GM13976 (cell line): Measurements from ENCODE around the gene GGTA1.
"Not testable (repeated sequence)": the region's sequence is repeated elsewhere in the genome, so short reads cannot be mapped to it uniquely, and the experiment has no call there.

Source experiments
- DNase-seq: peaks from one replicate; pipeline ENCODE4 v3.0.0; 2012; ENCODE audit warnings: low spot score
- in situ Hi-C: fragments of 300-500 bp; cut with MboI; formaldehyde crosslinking; loops from one replicate; pipeline ENCODE4 v1.12.0; 2022; ENCODE audit warnings: low sequenced_read_pairs, mixed read lengths, inconsistent platforms; ENCODE audit not compliant: unreplicated experiment
- TF ChIP-seq, protein P1 (sequence below): IDR thresholded peaks from 2 replicates; pipeline ENCODE4 v1.5.1; 2012; ENCODE audit warnings: borderline replicate concordance, mild to moderate bottlenecking; ENCODE audit not compliant: insufficient read depth; ENCODE audit errors: extremely low read depth, missing control alignments, control extremely low read depth

Gene GGTA1

DNA sequence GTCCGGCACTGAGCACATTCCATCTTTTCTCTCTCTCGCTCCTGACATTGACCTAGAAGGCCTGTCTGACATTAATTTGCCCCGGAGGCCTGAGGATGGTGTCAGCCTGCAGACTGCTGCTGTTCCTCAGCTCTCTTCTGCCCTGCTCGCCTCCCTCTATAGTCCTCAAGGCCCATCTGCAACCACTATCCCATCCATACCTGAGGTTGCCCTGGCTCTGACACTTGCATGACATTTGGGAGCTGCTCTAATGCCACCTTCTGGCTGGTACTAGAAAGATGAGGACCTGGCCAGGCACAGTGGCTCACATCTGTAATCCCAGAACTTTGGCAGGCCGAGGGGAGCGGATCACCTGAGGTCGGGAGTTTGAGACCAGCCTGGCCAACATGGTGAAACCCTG lies 38.6 kb upstream of the GGTA1 start:
- in situ Hi-C loops, result no loop called here
- TF ChIP-seq, protein P1, sequence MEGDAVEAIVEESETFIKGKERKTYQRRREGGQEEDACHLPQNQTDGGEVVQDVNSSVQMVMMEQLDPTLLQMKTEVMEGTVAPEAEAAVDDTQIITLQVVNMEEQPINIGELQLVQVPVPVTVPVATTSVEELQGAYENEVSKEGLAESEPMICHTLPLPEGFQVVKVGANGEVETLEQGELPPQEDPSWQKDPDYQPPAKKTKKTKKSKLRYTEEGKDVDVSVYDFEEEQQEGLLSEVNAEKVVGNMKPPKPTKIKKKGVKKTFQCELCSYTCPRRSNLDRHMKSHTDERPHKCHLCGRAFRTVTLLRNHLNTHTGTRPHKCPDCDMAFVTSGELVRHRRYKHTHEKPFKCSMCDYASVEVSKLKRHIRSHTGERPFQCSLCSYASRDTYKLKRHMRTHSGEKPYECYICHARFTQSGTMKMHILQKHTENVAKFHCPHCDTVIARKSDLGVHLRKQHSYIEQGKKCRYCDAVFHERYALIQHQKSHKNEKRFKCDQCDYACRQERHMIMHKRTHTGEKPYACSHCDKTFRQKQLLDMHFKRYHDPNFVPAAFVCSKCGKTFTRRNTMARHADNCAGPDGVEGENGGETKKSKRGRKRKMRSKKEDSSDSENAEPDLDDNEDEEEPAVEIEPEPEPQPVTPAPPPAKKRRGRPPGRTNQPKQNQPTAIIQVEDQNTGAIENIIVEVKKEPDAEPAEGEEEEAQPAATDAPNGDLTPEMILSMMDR, result no peak
- no peak for DNase-seq

DNA sequence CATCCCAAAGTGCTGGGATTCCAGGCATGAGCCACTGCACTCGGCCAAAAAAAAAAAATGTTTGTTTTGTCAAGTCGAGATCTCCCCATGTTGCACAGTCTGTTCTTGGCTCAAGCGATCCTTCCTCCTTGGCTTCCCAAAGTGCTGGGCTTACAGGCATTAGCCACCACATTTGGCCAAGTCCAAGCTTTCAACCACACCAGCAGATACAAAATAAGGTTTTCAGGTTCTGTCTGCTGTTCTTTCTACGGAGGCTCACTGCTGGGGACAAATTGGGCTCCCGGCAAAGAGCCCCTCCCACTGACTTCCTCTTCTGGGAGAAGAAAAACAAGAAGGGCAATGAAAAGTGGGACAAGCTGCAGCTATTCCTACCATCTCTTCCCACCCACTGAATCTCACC lies 37.6 kb upstream of the GGTA1 start:
- TF ChIP-seq, protein P1, result no peak
- in situ Hi-C loops, result no loop called here

DNA sequence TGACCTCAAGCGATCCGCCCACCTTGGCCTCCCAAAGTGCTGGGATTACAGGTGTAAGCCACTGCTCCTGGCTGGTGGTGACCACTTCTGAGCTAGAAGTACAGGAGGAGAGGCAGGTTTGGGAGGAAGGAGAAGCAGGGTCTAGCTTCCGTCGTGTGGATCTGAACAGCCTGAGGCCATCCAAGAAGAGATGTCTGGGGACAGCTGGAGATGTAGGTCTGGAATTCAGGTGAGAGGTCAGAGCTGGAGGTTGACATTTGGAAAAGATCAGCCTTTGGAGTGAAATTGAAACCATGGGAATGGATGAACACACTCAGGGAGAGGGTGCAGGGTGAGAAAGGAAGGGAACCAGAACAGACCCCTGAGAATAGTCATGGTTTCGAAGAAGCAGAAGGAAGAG lies 33.2 kb upstream of the GGTA1 start:
- in situ Hi-C loops, result no loop called here

More for the DNA sequence above, 37.6 kb upstream of the GGTA1 start:
- no peak for DNase-seq

DNA sequence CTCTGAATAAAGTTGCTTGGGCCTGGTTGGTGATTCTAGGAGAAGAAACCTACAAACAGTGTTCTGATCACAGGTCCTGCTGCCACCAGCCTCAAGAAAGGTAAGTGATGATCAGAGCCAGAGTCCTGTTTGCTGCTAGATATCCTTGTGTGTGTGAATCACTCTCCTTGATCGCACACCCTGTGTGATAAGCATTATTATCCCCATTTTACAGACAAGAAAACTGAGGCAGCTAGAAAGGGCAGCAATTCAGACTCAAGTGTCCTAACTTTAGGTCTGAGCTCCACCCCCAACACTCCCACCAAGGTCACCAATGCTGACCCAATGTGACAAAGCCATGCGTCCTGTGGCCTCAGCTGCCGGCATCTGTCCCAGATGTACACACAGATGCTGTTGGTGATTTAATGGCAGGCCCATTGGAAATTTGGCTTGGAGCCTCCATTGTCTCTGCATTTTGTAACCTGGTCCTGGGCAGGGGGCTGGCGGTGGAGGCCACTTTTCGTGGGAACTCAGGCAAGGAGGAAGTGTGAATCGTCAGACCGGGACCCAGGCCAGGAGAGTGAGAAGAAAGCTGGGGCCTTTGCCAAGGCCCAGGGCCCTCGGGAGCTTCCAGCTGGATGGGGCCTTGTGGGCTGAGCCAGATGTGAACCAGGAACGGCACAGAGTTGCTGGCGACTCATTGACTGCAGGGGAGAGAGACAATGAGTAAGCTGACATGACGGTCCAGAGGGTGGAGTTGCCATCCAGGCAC lies 29.8 kb upstream of the GGTA1 start:
- in situ Hi-C loops, result no loop called here
- TF ChIP-seq, protein P1, result no peak

More for the DNA sequence above, 33.2 kb upstream of the GGTA1 start:
- TF ChIP-seq, protein P1, result no peak
- DNase-seq, result no peak

DNA sequence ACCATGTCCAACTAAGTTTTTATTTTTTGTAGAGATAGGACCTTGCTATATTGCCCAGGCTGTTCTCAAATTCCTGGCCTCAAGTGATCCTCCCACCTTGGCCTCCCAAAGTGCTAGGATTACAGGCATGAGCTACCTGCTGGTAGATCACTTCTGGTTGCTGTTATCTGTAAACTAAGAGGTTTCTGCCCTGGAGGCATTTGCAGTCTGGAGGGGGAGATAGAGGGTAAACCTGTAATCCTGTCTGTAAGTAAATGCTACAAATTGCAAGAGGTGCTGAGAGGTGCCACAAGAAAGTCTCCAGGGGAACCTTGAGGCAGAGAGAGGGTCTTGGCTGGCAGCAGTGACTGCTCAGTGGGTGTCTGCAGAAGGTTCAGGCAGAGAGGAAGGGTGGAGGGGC lies 29.0 kb upstream of the GGTA1 start:
- TF ChIP-seq, protein P1, result no peak
- in situ Hi-C loops, result no loop called here
- DNase-seq, result peak; percentile 11

More for the DNA sequence above, 29.8 kb upstream of the GGTA1 start:
- peak; percentile 9 for DNase-seq

DNA sequence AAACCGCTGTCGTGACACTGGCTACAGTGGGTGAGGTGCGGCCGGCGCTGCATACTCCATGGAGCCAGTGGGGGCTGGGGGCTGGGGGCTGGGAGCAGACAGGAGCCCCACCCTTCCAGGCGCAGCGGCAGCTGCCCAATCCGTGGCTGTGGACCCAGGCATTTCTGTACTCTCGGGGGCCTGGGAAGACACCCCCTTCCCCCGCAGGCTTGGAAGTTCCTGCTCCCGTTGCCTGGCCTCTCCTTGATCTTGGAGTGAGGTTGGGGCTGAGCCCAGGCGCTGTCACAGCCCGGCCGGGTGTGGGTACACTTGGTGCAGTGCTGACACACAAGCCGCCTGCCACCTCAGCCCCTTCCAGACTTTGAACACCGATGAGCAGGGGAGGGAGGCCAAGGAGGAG lies 27.7 kb upstream of the GGTA1 start:
- in situ Hi-C loops, result no loop called here
- TF ChIP-seq, protein P1, result no peak
- DNase-seq, result no peak

DNA sequence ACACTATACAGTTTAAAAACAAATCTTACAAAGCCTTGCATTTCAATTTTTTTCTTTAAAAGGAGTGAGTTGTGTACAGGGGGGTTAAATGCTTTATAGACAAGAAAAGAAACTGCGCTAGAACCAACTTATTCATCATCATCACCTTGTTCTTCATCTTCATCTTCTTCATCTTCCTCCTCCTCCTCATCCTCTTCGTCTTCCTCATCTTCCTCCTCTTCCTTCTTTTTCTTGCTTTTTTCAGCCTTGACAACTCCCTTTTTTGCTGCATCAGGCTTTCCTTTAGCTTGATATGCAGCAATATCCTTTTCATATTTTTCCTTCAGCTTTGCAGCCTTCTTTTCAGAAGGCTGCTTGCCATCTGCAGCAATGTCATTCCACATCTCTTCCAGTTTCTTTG lies 20.0 kb upstream of the GGTA1 start:
- in situ Hi-C loops, DNase-seq: not testable (repeated sequence)
